ENCODE results near the gene USP53.
"Not testable (repeated sequence)": the region's sequence is repeated elsewhere in the genome, so short reads cannot be mapped to it uniquely, and the experiment has no call there.

Gene USP53

DNA sequence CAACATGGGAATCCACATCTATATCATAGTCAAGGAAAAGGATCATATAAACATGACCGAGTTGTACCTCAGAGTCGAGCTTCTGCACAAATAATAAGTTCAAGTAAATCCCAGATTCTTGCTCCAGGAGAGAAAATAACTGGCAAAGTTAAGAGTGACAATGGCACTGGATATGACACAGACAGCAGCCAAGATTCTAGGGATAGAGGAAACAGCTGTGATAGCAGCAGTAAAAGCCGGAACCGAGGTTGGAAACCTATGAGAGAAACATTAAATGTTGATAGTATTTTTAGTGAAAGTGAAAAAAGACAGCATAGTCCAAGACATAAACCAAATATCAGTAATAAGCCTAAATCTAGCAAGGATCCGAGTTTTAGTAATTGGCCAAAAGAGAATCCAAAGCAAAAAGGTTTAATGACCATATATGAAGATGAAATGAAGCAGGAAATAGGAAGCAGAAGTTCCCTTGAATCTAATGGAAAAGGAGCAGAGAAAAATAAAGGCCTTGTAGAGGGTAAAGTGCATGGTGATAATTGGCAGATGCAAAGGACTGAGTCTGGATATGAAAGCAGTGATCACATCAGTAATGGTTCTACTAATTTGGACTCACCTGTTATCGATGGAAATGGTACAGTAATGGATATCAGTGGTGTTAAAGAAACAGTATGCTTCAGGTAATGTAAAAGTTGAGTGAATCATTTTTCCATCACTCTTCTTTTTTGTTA is 59.0 kb downstream of the USP53 start:
- no peak for DNase-seq (ENCODE audit: low spot score)

DNA sequence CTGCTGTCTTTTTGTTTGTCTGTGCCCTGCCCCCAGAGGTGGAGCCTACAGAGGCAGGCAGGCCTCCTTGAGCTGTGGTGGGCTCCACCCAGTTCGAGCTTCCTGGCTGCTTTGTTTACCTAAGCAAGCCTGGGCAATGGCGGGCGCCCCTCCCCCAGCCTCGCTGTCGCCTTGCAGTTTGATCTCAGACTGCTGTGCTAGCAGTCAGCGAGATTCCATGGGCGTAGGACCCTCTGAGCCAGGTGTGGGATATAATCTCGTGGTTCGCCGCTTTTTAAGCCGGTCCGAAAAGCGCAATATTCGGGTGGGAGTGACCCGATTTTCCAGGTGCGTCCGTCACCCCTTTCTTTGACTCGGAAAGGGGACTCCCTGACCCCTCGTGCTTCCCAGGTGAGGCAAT is 67.0 kb downstream of the USP53 start:
- not testable (repeated sequence) for DNase-seq (ENCODE audit: low spot score)

DNA sequence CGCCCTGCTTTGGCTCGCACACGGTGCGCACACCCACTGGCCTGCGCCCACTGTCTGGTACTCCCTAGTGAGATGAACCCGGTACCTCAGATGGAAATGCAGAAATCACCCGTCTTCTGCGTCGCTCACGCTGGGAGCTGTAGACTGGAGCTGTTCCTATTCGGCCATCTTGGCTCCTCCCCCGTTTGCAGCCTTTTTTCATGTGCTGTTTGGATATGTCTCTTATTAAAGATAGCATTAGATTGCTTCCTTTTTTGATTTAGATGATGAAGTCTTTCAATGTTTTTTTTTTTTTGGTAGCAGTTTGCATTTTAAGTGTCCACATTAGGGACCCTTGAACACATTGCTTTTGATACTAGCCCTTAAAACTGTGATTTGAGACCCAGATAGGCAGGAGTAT is 67.4 kb downstream of the USP53 start:
- DNase-seq (ENCODE audit: low spot score): not testable (repeated sequence)

DNA sequence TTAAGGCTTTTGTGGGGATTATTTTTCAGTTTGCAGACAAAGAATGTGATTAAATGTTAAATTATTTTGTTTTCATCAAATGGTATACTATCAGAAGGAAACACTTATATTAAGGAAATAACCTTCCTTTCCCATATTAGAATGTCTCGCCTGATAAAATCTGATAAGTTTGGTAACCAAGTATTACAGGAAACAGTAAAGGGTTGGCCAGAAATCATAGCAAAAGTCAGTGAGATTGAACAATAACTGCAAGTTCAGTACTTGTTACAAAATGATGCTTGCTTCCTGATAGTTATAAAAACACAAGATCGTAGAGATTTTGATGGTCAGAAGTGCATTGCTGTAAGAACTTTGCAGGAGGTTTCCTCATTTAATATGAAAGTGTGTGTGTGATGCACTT is 68.9 kb downstream of the USP53 start:
- DNase-seq (ENCODE audit: low spot score): no peak

DNA sequence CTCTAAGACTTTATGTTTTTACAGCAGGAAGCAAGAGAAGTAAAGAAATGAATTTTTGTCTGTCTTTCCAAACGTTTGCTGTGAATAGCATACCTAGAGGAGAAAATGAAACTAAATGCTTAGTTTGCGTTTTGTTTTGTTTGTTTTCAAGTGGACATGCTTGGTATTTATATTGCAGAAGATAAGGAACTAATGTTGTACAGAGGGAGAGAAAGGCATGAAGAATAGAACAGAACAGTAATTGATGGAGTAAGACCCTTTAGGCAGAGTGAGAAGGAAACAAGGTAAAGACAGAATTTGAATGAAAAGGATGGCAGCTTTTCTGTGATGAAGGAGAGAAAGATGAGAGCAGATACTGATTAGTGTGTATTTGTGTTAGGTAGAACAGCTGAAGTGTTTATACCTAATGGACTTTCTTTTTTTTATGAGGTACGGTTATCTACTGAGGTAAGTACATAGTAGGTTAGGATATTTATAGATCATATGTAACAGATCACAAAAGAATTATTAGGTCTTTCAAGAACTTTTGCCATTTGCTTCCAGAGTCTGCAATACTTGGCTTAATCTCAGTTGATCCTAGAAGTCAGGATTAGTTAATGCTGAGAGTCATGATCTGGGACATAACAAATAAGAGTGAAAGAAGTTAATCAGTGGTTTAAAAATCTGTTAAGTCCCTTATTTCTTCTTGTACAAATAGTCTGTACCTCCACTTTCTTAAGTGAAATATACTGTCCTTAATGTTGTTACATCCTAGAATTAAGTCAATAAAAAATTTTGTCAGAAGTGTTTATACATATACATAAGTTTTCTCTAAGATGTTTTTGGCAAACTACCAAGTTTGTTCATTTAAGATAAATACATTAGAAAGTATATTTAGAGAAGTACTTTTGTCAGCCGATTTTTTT is 72.6 kb downstream of the USP53 start:
- DNase-seq (ENCODE audit: low spot score): peak; percentile 11

DNA sequence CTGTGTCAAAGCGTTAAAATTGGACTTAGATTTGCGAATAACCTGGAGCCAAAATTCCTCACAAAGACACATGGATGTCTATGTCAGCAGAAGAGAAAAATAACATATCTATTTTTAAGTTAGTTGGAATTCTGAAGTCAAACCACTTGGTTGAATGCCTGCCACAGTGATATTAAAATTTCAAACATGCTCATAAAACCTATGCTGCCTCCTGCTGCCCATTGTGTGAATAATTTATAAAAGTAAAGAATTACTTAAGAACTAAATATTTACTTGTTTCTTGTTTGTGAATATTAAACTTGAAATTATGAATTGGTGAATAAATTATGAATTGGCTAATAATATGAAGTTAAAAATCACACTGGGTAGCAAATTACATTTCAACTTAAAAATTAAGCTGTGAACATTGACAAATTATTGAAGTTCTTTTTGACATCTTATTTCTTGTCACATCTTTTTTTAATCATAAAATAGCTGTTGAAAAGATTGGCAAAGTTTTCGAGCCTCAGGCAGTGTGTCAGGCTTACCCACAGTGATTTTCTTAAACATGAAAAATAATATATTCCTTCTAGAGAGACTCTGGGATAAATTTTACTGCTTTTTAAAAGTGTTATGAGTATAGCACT is 74.0 kb downstream of the USP53 start:
- peak; percentile 63 for DNase-seq (ENCODE audit: low spot score)

DNA sequence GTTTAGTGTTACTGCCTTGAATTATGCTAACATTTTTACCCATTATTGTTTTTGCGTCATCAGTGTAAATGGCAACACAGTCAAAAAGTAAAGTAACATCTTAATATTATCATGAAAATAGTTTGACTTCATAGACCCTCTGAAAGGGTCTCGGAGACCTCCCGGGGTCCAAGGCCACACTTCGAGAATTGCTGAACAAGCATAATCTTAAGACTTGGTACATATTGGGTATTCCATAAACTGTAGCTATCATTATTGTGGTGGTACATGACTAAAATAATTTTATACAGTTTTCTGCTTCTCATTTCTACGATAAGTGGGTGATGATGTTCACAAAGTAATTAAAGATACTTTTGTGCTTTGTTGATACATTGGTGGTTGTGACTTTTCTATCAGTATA is 76.8 kb downstream of the USP53 start:
- no peak for DNase-seq (ENCODE audit: low spot score)

DNA sequence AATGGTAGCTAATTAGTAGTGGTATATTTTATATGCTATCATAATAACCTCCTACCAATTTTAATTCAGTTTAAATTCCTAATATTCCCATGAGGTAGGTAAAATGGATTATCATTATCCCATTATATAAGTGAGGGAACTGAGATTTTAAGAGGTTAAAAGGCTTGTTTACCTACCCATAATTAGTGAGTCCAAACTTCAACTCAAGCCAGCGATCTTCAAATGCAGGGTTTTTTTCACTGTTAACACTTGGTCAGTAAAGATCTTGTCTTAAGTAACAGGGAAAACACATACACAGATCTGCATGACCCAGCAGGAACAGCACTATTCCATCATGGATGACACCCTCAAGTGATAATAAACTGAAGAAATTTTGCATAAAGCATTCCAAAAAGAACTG is 78.1 kb downstream of the USP53 start:
- DNase-seq (ENCODE audit: low spot score): no peak

DNA sequence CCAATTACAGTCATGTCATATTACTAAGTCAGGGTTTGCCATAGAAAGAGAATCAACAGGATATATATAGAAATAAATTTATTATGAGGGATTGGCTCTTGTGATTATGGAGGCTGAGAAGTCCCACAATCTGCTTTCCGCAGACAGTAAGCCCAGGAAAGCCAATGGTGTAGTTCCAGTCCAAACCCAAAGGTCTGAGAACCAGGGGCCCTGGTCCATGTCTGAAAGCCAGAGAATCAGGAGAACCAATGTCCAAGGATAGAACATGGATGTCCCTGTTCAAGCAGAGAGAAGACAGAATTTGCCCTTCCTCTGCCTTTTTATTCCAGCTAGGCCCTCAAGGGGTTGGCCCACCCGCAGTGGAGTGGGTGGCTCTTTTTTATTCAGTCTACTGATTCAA is 83.8 kb downstream of the USP53 start:
- no peak for DNase-seq (ENCODE audit: low spot score)

DNA sequence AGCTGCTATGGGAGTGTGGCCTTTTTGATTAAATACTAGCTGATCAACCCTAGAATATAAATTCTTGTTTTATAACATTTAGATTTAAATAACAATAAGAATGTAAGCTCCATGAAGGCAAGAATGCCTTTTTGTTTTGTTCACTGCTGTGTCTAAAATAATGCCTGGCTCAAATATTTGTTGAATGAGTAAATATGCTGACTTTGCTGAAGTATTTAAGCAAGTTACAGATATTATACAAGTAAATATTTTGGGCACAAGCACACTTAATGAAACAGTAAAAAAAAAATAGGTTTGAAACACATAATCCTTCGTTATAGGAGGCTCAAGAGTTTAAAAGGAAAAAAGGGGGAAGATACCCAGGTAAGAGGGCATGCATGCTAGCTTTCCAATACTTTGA is 85.3 kb downstream of the USP53 start:
- no peak for DNase-seq (ENCODE audit: low spot score)

DNA sequence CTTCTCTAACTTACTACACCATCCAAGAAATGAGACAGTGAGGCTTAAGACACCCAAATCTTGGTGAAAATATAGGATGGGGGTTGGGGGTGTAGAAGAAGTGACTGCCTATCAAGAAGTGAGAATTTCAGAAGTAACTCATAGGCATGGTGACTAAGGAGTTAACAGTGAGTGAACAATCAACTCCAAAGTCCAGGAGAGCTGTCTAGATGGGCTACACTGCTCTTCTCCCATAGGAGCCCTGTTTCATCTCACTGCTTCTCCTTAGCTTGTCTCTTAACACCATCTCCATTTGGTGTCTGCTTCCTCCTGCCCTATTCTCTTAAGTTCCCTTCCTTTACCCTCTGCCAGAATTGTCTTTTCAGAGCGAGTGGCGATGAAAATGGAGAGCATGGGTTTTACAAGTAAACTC is 86.8 kb downstream of the USP53 start:
- DNase-seq (ENCODE audit: low spot score): no peak

DNA sequence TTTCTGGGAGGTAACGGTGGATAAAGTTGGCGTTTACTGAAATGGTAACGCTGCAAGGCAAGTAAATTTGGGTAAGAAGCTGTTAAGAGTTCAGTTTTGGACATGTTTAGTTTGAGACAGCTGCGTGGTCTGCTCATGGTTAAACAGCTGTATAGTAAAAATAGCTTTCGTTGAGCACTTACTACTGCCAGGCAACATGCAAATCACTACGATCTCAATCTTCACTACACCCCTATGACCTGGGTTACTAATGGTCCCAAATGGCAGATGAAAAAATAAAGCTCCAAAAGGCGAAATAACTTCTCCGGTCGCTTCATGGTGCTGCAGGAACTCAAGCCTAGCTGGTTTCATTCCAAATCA is 87.2 kb downstream of the USP53 start:
- no peak for DNase-seq (ENCODE audit: low spot score)

DNA sequence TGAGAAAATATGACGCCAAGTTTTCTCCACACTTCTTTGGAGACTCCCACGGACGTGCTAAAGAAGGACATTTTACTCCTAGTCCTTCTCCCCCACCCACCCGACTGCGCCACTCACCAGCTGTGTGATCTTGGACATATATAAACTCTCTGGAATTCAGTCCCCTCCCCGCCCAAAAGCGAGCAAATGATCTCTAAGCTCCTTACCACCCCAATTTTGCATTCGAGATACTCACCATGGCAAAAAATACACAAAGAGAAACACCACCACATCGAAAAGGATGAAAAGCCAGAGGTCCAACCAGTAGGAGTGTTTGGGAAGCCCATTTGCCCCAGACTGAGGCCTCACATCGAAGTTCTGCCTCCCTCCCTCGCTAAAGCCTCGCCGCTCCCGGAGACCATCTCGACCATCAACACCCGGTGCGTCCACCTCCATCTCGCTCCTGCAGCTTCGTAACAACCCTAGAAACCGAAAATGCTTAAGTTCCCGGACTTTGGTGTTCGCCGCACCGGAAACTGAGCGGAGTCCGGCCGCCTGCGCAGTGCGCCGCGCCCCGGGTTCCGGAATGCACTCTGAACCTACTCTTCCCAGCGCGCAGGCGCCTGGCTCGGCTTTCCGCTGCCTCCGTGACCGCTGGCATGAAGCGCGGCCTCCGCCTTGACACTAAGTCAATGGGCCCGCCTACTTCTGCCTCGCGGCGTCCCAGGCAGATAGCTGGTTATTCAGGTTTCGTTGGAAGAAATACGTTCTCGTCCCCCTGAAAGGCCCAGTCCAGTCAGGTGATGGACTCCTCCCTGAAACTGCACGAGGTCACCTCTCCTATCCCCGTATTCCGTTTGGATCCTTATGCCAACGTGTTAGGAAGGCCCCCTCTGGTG is 87.8 kb downstream of the USP53 start:
- DNase-seq (ENCODE audit: low spot score): peak; percentile 93

DNA sequence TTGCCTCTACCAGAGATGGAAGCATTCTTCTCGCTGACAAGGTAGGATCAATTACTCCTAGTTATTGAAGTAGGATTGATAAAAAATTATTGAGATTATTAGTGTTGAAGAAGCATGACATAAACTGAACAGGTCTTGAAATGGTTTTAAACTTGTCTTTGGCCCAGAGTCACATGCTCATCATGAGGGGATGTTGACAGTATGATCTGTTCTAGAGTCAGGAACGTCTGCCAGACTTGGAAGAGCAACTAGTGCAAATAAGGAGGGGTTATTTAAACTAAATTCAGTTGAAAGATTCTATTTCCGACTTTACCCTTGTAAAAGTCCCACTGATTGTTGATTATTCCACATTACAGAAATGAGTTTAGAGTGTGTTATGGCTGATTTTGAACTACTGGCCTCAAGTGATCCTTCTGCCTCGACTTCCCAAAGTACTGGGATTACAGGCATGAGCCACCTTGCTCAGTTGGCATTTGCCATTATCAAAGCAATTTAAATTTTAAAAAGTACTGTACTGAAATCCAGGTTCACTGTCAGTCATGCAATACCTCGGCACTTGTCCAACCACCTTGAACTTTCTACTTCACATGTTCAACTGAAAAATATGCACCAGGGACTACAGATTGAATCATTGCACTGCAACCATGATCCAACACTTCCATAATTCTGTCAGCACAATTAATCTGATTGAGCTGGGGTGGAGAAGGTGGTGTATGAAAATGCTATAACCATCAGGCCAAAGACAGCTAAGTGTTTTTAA is 89.7 kb downstream of the USP53 start:
- DNase-seq (ENCODE audit: low spot score): no peak

DNA sequence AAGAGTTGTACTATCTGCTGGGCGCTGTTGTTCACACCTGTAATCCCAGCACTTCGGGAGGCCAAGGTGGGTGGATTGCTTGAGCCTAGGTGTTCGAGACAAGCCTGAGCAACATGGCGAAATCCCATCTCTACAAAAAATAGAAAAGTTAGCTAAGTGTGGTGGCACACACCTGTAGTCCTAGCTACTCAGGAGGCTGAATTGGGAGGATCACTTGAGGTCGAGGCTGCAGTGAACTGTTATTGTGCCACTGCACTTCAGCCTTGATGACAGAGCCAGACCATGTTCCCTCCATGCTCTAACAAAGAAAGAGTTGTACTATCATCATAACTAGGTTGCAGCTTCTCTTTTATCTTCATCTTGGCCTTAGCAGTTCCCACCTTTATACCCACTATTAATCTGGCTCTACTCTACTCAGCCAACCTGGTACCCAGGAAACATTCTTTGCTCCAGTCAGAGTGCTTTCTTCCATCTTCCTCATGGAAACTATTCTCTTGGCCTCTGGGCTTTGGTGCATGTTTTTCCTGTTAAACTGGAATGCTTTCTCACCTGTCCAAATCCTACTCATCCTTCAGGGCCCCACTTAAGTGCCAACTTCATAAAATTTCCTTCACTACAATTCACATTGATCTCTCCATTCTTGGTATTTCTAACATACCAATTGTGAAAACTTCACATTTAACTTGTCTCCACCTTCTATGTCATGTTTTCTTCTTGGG is 91.2 kb downstream of the USP53 start:
- no peak for DNase-seq (ENCODE audit: low spot score)

DNA sequence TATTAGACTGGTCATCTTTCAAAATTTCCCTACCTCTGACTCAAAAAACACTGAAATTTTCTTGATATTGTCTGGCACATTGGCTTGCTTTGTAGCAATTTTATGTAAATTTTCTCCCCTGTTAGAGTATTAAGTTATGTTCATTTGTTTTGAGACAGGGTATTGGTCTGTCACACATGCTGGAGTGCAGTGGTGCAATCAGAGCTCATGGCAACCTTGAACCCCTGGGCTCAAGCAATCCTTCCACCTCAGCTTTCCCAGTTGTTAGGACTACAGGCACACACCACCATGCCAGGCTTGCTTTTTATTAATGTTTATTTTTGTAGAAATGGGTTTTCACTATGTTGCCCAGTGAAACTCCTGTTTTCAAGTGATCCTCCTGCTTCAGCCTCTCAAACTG is 91.9 kb downstream of the USP53 start:
- DNase-seq (ENCODE audit: low spot score): no peak

DNA sequence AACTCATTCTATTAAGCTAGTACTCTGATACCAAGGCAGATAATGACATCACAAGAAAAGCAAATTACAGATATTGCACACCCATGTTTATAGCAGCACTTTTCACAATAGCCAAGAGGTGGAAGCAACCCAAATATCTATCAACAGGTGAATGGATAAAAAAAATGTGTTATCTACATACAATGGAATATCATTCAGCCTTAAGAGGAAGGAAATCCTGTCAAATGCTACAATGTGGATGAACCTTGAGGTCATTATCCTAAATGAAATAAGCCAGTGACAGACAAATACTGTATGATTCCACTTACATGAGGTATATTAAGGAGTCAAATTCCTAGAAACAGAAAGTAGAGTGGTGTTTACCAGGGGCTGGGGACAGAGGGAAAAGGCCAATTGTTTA is 95.1 kb downstream of the USP53 start:
- DNase-seq (ENCODE audit: low spot score): no peak

DNA sequence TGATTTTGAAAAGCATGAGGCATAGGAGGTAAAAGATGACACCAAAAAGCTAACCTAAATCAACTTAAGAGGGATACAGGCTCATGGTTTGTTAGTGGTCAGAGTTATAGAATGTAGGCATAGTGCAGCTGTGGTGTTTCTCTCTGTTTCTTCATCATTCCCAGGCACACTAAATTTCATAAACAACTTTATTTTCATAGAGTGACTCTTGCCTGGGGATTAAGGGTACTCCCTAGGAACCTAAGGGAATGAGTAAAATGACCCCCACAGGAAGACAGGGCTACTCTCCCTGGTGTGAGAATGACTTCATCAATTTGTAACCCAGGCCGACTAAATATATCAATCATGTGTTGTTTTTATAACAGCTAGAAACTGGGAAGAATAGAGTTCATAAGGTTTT is 98.3 kb downstream of the USP53 start:
- no peak for DNase-seq (ENCODE audit: low spot score)

DNA sequence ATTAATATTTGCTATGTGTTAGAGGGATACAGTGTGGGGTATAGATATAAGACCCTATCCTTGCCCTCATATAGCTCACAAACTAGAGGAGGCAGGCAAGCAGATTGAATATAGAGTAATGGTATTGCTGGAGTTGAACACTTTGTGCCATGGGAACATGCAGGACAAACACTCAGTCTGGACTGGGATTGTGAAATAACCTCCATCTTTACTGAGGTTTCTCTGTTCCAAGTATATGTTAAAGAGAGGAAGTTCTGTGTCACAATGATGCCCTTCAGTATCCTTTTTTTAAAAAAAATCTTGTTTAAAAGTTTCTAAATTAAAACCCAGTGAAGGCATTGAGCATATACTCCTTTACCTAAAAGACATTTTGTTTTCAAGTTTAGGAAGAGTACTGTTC is 100.7 kb downstream of the USP53 start:
- DNase-seq (ENCODE audit: low spot score): no peak

DNA sequence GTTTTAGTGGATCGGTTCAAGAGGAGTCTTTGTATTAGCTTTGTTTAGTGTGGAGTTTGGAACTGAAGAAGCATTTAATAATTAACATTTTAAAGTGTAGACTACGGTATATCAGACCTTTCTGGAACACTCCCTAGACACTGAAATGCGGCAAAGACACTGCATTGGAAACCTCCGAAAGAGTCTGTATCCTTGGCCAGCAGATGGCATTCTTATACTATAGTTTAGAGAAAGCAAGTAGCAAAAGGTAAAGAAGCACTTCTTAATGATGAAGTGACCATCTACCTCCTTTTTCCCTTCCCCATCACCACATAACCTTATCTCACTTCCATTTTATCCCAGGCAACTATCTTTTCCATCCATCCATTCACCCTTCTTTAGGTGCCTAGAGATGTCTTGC is 101.8 kb downstream of the USP53 start:
- peak; percentile 54 for DNase-seq (ENCODE audit: low spot score)

DNA sequence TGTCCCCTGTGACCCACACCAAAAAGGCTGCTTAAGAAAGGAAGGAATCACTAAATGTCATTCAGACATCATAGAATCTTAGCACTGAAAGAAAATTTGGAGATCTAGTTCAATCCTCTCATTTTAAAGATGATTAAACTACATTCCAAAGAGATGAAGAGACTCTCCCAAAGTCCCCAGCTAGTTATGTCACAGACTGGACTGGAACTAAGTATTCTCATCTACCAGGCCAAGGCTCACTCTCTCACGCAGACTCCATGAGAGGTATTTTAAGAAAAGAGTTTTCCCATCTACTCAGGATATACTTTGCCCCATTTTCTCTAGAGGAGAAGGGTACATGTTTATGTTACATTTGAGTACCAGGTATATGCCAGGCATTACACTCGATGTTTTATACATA is 102.5 kb downstream of the USP53 start:
- DNase-seq (ENCODE audit: low spot score): no peak
